GM10266 (cell line): ENCODE measurements around the gene HHEX.

ENCODE experiments used
- DNase-seq: peaks from one replicate; pipeline ENCODE4 v3.0.0; 2012; ENCODE audit errors: extremely low spot score
- TF ChIP-seq, protein P1 (sequence below): IDR thresholded peaks from 2 replicates; pipeline ENCODE4 v1.5.1; 2012; ENCODE audit warnings: mild to moderate bottlenecking, low read depth; ENCODE audit not compliant: control insufficient read depth, insufficient read depth; ENCODE audit errors: missing control alignments

The HHEX gene

DNA sequence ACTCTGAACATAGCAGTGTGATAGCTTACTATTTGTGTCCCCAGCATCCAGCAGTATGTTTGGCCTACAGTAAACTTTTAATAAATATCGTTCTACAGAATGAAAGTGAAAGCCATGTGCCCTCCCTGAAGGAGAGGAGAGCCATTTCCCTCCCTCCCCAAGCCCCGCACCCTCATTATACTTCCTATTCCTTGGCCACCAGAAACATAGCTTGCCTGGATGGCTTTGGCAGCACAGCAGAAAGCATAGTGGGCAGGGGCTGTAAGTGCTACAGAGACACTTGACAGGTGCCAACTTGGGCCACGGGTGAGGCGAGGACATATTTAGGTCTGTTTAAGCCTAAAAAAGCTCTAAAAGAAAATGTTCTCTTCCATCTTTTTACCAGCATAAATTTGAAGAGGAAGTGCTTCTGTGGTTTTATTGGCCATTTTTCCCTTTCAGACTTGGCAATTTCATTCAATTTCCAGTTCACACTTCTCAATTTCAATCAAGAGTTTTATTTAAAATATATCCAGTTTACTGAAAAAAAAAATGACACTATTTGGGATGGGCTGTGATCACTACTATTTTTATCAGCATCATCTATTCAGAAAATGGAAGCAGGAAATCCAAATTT lies 12.7 kb downstream of the HHEX start:
- DNase-seq, result no peak
- TF ChIP-seq, protein P1, sequence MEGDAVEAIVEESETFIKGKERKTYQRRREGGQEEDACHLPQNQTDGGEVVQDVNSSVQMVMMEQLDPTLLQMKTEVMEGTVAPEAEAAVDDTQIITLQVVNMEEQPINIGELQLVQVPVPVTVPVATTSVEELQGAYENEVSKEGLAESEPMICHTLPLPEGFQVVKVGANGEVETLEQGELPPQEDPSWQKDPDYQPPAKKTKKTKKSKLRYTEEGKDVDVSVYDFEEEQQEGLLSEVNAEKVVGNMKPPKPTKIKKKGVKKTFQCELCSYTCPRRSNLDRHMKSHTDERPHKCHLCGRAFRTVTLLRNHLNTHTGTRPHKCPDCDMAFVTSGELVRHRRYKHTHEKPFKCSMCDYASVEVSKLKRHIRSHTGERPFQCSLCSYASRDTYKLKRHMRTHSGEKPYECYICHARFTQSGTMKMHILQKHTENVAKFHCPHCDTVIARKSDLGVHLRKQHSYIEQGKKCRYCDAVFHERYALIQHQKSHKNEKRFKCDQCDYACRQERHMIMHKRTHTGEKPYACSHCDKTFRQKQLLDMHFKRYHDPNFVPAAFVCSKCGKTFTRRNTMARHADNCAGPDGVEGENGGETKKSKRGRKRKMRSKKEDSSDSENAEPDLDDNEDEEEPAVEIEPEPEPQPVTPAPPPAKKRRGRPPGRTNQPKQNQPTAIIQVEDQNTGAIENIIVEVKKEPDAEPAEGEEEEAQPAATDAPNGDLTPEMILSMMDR, result no peak

DNA sequence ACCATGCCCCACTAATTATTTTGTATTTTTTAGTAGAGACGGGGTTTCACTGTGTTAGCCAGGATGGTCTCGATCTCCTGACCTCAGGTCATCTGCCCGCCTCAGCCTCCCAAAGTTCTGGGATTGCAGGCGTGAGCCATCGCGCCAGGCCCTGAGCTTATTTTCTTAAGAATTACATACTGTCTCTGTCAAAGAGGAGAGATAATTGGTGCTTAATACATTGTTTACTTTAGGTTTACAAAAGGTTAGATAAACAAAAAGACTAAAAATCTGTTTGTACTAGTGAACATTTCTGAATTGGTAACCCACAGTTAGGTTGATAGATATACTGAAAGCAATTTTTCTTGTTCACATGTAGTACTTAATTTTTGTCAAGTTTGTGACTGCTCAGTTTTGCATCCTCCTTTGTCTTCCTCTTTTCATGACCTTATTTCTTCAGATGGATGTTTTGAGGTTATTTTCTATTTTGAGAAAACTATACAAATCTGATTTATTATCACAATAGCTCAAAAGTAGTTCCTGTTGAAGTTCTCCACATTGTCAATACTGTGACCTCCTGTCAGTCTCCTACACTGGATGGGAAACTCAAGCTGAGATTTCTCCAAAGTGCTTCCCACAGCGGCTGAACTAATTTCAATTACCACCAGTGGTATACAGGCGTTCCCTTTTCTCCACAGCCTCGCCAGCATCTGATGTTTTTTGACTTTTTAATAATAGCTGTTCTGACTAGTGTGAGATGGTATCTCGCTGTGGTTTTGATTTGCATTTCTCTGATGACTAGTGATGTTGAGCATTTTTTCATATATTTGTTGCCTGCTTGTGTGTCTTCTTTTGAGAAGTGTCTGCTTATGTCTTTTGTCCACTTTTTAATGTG lies 22.5 kb downstream of the HHEX start:
- no peak for DNase-seq

DNA sequence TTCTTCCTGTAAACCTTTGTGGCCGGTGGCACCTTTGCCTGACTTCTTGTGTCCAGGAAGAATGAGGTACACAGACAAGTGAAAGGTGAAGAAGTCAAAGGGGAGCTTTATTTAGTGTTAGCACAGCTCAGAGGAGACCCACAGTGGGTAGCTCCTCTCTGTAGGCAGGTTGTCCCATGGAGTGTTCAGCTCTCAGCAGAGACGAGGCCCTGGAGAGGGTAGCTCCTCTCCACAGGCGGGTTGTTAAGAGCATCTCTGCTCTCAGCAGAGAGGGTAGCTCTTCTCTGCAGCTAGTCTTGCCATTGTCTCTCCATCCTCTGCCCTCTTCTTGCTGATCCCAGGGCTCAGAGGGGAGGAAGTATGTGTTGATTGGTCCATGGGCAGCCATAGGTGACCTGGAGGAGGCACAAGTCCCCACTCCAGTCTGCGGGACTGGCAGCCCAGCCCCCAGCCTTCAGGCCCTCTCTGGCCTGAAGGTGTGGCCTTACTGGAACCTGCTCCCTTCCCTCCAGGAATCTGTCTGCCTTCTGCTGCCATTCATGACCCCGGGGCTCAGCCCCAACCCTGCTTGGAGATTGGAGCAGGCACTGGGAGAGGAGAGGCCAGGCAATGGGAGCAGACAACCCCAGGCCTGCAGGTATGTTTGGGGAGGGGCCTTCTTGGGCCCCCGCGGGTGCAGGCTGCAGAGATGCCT lies 24.5 kb downstream of the HHEX start:
- no peak for DNase-seq
- TF ChIP-seq, protein P1, result no peak

More for the DNA sequence above, 22.5 kb downstream of the HHEX start:
- TF ChIP-seq, protein P1, result no peak

DNA sequence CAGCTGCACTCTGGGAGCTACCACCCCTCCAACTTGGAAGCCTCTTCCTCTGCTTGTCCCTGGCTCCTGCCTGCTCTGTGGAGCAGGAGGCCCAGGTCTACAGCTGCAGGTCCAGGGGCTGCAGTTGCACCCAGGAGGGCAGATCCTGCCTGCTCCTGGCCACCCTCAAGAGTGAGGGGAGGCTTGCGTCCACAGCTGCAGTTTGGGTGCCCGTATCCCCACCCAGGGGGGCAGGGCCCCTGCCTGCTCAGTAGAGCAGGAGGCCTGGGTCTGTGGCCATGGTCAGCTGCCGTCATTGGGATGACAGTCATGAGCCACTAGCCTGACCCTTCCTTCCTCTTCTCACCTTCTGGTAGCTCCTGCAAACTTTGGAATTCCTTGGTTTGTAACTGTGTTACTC lies 25.1 kb downstream of the HHEX start:
- DNase-seq, result no peak
- TF ChIP-seq, protein P1, result no peak

DNA sequence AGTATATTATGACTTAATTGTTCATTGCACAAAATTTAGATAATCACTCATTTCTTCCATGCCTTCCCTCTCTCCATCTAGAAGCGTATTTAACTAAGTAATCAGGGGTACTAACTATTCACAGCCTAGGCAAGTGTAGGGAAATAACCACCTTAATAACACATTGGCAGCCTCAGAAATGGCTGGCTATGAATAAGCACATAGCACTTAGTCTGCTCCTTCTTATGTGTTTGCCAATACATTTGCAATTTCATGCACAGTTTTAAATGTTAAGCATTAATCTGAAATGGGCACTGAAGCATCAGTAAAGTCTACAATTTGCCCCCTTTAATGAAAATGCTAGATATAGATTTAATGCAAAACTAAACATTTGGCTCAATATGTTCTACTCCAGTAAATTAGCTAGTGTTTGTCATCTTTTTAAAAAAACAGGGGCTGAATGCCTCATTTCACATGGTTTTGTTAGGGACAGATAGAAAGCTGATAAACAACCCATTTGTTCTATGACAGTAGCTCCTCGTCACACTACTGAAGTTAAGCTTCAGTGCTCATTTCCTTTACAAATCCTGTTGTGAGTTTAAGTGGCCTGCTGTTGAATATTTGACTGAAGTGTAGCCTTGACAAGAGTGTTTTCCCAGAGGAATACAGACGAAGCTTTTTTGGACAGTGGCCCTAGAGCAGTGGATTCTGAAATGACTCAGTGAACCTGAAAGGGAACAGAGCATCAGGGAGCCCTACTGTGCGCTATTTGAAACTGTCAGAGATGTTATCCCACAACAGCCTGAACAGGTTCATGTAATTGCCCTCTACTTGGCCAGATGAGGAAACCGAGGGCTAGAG lies 30.5 kb downstream of the HHEX start:
- TF ChIP-seq, protein P1, result no peak
- no peak for DNase-seq

DNA sequence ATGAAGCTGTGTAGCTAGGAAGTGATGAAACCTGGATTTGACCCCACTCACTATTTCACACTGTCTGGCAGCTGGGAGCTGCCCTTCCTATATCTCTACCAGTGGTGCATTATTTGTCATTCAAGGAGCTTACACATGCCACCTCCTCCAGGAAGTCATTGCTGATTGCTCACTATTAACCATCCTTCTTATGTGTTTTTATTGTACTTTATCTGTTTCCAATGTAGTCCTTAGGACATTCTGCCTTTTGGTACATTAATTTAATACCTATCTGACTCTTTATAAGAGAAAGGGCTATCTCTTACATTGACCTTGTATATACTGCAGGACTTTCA lies 31.0 kb downstream of the HHEX start:
- TF ChIP-seq, protein P1, result no peak
- no peak for DNase-seq
